Sigmoid colon (tissue), 7 donors: ENCODE measurements around the gene DOLK. TPM values are rescaled to one million over a fixed set of nuclear protein-coding genes. Genes with fewer than 3 reads are reported as not detected.

Source experiments
- DNase-seq: peaks from one replicate; pipeline ENCODE4 v3.0.0-alpha.2; 2019
- H3K27ac ChIP-seq, 4 donors: fragments of 200-600 bp; sonication (generic); one replicate each; pipeline ENCODE4 v1.5.1; 2016 to 2019; ENCODE audit warnings: mild to moderate bottlenecking in 1 of 4
- H3K27me3 ChIP-seq, 3 donors: fragments of 200-600 bp; sonication (generic); one replicate each; pipeline ENCODE4 v1.5.1; 2019; ENCODE audit warnings: mild to moderate bottlenecking in 1 of 3
- H3K36me3 ChIP-seq, 4 donors: fragments of 200-600 bp; sonication (generic); one replicate each; pipeline ENCODE4 v1.5.1; 2016 to 2019
- H3K4me1 ChIP-seq, 4 donors: fragments of 200-600 bp; sonication (generic); one replicate each; pipeline ENCODE4 v1.5.1; 2017 to 2019
- H3K4me3 ChIP-seq, 4 donors: fragments of 200-600 bp; sonication (generic); one replicate each; pipeline ENCODE4 v1.5.1; 2017 to 2019; ENCODE audit warnings: mild to moderate bottlenecking in 2 of 4, moderate library complexity in 1 of 4
- H3K9me3 ChIP-seq, 4 donors: fragments of 200-600 bp in 3 of 4; sonication (generic) in 3 of 4; one replicate each; pipeline versions ENCODE4 v1.5.1 to v1.6.1; 2013 to 2019
- CTCF ChIP-seq, 4 experiments: fragments of 450-650 bp in 3 of 4; fragments of 200-600 bp in 1 of 4; IDR thresholded peaks; one replicate each; pipeline ENCODE4 v1.5.1; 2016 to 2019; ENCODE audit warnings: antibody characterized with exemption in 4 of 4, mild to moderate bottlenecking in 3 of 4, moderate library complexity in 2 of 4
- EP300 ChIP-seq, 4 donors: sonication (generic); formaldehyde crosslinking; IDR thresholded peaks; one replicate each; pipeline ENCODE4 v1.6.1; 2017; ENCODE audit warnings: antibody characterized with exemption in 4 of 4
- POLR2A ChIP-seq, 2 donors: fragments of 450-650 bp; IDR thresholded peaks; one replicate each; pipeline ENCODE4 v1.6.1; 2016; ENCODE audit warnings: antibody characterized with exemption in 2 of 2, mild to moderate bottlenecking in 2 of 2, moderate library complexity in 2 of 2
- POLR2AphosphoS5 ChIP-seq, 4 donors: sonication (generic); formaldehyde crosslinking; IDR thresholded peaks; one replicate each; pipeline ENCODE4 v1.6.1; 2017; ENCODE audit warnings: antibody characterized with exemption in 4 of 4
- WGBS, 2 donors: extraction: QIAGEN DNeasy Blood & Tissue Kit; methylation state at CpG; one replicate each; pipeline ENCODE4 v1.1.7; 2013; 5-methylcytosine and 5-hydroxymethylcytosine counted together
- intact Hi-C: fragments of 100-400 bp; cut with DNase I; formaldehyde crosslinking; loops from one replicate; pipeline ENCODE4 v1.15.1; 2023
- polyA plus RNA-seq, 3 donors: library from polyadenylated mRNA; stranded (reverse); fragments of 200-250 nt; gene quantifications; one replicate each; pipeline ENCODE4 v1.2.3, GENCODE V29; 2013
- total RNA-seq, 4 donors: library from RNA; depleted of rRNA; stranded (reverse); fragments of >200 nt; gene quantifications; one replicate each; pipeline ENCODE4 v1.1.0, GENCODE V29; 2016
- donor health status: healthy with polysubstance abuse.
- donor health status: Bipolar disorder and iron deficiency.
- donor health status: healthy.

DOLK gene
- total and polyA plus RNA-seq, 7 donors: 2.4 to 11.4 (median 8.9) TPM

DNA sequence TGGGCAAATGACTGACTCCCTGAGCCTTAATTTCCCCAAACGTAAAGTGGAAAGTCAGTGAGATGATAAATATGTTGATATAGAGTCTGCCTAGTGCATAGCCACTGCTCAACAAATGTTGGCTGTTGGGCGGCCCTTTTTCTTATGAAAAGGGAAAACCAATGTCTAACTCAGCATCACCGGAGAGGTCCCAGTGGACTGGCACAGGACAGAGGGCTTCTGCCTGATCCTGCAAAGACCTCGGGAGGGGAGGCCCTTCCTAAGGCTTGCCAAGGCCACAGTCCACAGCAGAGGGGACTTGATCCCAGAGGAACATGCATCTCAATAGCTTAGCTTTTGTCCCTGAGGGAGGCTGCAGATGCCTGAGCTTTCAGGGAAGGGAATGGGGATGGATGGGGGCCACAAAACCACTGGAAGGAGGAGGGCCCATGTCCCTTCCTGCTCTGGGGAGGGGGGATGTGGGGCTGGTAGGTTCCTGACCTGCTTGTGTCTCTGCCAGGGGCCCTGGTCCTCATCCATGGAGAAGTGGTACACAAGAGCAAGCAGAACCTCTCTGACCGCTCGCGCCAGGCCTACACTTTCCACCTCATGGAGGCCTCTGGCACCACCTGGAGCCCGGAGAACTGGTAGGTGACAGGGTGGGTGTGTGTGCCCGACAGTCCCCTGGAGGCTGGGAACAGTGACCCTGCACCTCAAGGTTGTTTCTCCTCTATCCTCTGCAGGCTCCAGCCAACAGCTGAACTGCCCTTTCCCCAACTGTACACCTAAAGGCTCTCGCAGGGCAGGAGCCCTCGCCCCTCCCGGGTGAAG lies 6.3 kb downstream of the DOLK start:
- H3K36me3 ChIP-seq: peaks cover 0 to 37% (median 4%) of the 10 kb centered on the region in 4 donors
- no peaks in the 10 kb centered on the region for H3K9me3 ChIP-seq
- peak; percentile 42 for DNase-seq
- intact Hi-C loops: no loop called here
- peak overlapping the region in 3 of 4 donors; percentile 23 to 30 (median 28) for H3K27ac ChIP-seq
- WGBS, 2 donors: 91 to 94% methylated on average over 12 of the region's 12 CpGs
- no peak overlapping the region for H3K4me3 ChIP-seq
- peaks cover 0 to 14% (median 2%) of the 10 kb centered on the region in 4 donors for H3K4me1 ChIP-seq
- TF ChIP-seq CTCF (IDR thresholded peaks at IDR 0.05) (no peak), POLR2A (IDR thresholded peaks at IDR 0.05) (no peak), EP300 (IDR thresholded peaks at IDR 0.05) (no peak)
- no peaks in the 10 kb centered on the region for H3K27me3 ChIP-seq

DNA sequence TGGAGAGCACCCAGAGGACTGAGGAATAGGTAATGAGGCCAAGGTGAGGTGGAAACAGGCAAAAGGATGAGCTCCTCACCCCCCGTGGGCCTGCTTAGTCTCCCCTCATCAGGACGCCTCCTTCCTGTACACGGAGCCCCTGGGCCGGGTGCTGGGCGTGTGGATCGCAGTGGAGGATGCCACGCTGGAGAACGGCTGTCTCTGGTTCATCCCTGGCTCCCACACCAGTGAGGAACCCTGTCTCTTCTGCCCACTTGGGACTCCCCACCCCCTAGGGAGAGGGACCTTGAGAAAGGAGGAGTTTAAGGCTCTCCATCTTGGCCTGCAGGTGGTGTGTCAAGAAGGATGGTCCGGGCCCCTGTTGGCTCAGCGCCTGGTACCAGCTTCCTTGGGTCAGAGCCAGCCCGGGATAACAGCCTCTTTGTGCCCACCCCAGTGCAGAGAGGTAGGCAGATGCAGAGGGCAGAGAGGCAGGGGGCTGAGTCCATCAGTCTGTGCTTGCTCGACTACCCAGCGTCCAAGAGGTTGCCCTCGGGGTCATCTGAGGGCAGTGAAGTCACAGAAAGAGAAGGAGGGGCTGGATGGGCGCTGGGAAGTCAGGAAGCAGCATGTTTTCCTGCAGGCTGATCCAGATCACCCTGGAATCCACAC lies 7.0 kb downstream of the DOLK start:
- Histone ChIP-seq H3K36me3 (peaks cover 0 to 34% (median 4%) of the 10 kb centered on the region in 4 donors), H3K27ac (peak overlapping the region in 3 of 4 donors; percentile 23 to 30 (median 28)), H3K4me1 (peaks cover 0 to 11% (median 0%) of the 10 kb centered on the region in 4 donors), H3K4me3 (no peak overlapping the region), H3K9me3 (no peaks in the 10 kb centered on the region), H3K27me3 (no peaks in the 10 kb centered on the region)
- intact Hi-C loops: no loop called here
- WGBS, 2 donors: 79 to 83% methylated on average over 15 of the region's 15 CpGs
- TF ChIP-seq CTCF (IDR thresholded peaks at IDR 0.05) (no peak), POLR2AphosphoS5 (IDR thresholded peaks at IDR 0.05) (no peak), POLR2A (IDR thresholded peaks at IDR 0.05) (no peak), EP300 (IDR thresholded peaks at IDR 0.05) (no peak)
- DNase-seq: peak; percentile 56

- intact Hi-C loops: no loop called here
Observed at GRCh38 chr9:128937310-128938165, 9.9 kb downstream of the DOLK start.

More at GRCh38 chr9:128937310-128938165, 9.9 kb downstream of the DOLK start:
- TF ChIP-seq POLR2AphosphoS5 (IDR thresholded peaks at IDR 0.05) (no peak), EP300 (IDR thresholded peaks at IDR 0.05) (no peak), POLR2A (IDR thresholded peaks at IDR 0.05) (no peak), CTCF (IDR thresholded peaks at IDR 0.05) (no peak)
- peaks cover 0 to 25% (median 2%) of the 10 kb centered on the region in 4 donors for H3K36me3 ChIP-seq
- H3K27me3 ChIP-seq: no peaks in the 10 kb centered on the region
- no peaks in the 10 kb centered on the region for H3K9me3 ChIP-seq
- H3K27ac ChIP-seq: no peak overlapping the region
- DNase-seq: peak; percentile 18
- H3K4me1 ChIP-seq: peaks cover 0 to 11% (median 0%) of the 10 kb centered on the region in 4 donors
- WGBS, 2 donors: 95 to 96% methylated on average over 9 of the region's 9 CpGs
- H3K4me3 ChIP-seq: no peak overlapping the region
